ENCODE data around the gene PRIM2.
"Not testable (repeated sequence)": the region's sequence is repeated elsewhere in the genome, so short reads cannot be mapped to it uniquely, and the experiment has no call there.

Gene PRIM2

DNA sequence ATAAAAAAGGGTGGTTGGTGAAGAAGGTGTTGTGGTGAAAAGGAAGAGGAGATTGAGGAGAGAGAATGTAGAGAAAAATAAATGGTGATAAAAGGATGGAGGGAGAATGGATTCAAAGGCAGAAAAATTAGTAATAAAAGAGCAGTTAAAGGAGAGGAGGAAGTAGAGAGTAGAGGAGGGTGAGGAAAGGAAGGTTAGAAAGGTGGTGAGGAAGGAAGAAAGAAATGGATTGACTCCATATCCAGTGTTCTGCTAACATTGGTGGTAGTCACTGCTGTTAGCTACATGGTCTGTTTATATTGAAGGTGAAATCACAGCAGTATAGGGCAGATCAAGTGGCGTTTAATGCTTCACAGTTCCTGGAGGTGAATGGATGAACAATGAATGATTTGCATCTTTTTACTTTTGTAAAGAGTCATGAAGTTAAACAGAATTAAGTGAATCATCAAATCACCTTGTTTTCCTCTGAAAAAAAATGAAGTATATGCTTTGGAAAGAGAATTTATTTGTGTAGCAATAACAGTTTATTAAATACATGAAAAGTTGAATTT is 154.0 kb downstream of the PRIM2 start:
- not testable (repeated sequence) for ATAC-seq

DNA sequence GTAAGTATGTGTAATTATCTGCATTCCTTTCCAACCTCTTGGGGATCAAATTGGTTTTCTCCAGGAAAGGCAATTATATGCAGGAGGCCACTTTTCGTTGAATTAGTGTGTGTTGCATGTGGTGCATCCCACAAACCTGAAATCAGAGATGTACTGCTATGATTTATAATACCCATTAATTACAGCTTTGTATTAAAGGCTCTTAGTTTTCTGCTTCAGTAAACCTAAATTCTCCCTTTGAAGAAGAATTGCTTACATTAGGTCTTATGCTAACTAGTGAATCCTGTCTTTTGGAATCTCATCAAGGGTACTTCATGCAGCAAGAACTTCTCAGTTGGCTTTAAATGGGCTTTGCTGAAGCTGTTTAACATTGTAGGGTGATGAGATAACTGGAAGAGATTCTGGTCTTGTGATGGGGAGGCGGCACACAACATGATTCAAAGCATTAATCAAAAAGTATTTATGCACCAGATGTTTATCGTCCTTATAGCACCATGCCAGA is 155.5 kb downstream of the PRIM2 start:
- peak; percentile 80 for ATAC-seq
- TF ChIP-seq, protein P1, sequence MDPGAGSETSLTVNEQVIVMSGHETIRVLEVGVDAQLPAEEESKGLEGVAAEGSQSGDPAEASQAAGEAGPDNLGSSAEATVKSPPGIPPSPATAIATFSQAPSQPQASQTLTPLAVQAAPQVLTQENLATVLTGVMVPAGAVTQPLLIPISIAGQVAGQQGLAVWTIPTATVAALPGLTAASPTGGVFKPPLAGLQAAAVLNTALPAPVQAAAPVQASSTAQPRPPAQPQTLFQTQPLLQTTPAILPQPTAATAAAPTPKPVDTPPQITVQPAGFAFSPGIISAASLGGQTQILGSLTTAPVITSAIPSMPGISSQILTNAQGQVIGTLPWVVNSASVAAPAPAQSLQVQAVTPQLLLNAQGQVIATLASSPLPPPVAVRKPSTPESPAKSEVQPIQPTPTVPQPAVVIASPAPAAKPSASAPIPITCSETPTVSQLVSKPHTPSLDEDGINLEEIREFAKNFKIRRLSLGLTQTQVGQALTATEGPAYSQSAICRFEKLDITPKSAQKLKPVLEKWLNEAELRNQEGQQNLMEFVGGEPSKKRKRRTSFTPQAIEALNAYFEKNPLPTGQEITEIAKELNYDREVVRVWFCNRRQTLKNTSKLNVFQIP (CRISPR knock-in tag; IDR thresholded peaks at IDR 0.05; ENCODE audit: borderline replicate concordance, low read depth), result peak; percentile 19; the same call in 1 of the 2 replicates
- peak; percentile 86 for TF ChIP-seq ISL1 (CRISPR knock-in tag; IDR thresholded peaks at IDR 0.05)
- TF ChIP-seq, protein P2, sequence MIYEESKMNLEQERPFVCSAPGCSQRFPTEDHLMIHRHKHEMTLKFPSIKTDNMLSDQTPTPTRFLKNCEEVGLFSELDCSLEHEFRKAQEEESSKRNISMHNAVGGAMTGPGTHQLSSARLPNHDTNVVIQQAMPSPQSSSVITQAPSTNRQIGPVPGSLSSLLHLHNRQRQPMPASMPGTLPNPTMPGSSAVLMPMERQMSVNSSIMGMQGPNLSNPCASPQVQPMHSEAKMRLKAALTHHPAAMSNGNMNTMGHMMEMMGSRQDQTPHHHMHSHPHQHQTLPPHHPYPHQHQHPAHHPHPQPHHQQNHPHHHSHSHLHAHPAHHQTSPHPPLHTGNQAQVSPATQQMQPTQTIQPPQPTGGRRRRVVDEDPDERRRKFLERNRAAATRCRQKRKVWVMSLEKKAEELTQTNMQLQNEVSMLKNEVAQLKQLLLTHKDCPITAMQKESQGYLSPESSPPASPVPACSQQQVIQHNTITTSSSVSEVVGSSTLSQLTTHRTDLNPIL (CRISPR knock-in tag; IDR thresholded peaks at IDR 0.05; ENCODE audit: low read depth), result peak; percentile 82

DNA sequence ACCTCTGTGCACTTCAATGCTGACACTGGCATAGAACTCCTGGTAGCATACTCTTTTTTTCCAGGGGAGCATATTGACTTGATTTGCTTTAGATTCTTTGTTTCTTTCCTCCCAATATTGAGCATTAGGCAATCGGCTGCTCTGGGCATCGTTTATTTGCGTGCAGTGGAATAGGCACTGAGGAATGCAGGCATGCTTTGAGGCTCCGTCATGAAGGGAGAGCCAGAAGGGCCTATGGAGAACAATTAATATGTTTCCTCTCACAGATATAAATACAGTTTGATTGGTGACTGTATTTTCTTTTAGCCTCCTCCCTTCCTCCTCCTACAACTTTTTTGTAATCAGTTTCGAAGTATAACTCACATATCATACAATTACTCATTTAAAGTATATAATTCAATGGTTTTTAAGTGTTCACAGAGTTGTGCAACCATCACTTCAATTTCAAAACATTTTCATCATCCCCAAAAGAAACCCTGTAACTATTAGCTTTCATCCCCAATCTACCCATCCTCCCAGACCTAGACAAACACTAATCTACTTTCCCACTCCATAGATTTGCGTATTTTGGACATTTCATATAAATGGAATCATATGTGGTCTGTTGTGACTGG is 157.5 kb downstream of the PRIM2 start:
- peak; percentile 78 for ATAC-seq

DNA sequence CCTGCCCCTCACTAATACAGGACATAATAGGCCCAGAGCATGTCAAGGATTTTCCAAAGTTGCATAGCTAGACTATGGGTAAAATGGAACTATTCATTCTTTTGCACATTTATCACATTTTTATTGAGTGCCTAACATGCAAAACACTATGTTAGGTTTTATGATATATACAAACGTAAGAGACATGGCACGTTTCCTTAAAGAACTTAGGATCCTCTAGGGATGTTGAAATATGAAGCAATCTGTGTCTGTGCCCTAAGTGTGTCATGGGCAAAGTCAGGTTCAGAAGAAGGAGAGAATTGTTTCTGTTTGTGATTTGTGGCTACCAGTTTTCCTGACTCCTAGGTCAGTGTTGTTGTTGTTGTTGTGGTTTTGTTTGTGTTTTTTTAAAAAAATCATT is 158.2 kb downstream of the PRIM2 start:
- not testable (repeated sequence) for ATAC-seq

DNA sequence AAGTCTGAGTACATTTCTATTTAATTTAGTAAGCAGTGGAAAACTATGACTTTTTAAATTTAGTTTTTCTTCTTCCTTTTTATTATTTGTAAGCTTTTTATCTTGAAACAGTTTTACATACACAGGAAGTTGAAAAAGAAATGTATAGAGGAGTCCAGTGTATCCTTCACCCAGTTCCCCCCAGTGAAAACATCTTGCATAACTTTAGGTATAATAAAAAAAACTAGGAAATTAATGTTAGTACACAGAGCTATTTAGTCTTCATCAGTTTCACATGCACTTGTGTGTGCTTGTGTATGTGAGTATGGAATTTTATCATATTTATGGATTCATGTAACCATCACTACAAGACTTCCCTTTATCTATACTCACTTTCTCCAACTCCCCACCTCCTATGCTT is 162.8 kb downstream of the PRIM2 start:
- not testable (repeated sequence) for ATAC-seq

DNA sequence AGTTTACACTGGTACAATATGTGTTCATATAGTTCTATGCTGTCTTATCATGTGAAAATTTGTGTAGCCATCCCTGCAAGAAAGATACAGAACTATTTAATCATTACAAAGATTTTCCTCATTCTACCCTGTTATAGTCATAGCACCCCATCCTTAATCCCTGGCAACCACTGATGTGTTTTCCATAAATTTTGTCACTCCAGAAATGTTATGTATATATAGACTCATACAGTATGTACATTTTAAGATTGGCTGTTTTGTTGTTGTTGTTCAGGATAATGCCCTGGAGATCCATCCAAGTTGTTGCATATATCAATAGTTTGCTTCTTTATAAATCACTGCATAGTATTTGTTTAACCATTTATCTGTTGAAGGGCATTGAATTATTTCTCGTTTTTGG is 163.7 kb downstream of the PRIM2 start:
- ATAC-seq, result not testable (repeated sequence)

DNA sequence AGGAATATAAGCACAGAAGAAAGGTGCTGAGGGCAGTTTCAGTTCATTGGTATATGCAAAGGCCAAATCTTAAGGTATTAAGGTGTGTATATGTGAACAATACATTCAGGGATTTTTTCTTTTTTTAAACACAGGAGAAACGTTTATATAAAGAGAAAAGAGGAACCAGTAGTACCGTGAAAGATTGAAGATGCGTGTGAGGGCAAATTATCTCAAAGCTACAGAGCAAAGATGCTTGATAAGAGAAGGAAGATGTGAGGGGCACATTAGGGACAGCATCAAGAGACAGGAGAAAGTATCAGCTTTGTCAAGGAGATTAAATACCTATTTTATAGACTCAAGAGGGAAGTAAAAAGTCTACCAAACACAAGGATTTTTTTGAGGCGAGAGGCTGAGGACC is 165.0 kb downstream of the PRIM2 start:
- ATAC-seq, result not testable (repeated sequence)

DNA sequence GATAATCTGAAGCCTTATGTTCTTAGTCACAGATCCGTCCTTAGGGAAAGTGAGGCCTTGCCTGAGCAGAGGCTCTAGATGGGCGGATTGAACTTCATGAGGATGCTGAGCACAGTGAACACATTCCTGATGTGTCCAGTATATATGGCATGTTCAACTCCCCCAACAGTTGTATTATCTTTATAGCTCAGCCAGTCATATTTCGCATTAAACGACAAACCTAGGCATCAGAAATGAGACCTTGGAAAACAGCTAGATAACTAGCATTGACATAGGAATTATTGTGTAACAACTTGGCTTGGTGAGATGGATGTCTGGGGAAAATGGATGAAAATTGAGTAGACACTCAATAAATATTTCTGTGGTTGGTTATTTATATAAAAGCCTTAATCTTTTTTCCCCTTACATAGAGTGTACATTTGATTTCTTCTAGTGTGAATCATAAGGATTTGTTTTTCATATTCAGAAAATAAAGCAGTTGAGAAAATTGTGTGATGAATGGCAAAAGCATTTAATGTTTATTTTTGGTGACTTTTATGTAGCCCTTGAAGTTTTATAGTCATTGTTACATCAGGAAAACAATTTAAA is 169.2 kb downstream of the PRIM2 start:
- ATAC-seq, result not testable (repeated sequence)

DNA sequence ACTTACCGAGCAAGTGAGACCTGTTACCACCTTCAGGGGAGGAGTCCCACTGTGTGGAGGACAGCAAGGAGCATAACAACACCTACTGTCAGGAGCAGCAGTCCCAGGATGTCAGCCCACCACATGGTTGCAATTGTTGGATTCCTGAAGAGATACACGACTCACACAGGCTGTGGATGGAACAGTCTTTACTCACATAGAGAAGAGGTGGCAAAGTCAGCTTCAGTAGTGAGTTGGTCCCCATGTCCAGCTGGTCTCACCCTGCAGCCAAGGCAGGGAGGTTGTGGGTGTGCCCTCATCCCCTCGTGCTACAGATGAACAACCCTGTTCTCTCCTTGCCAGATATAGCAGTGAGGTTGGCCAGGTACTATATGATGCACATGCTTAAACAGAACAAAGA is 171.1 kb downstream of the PRIM2 start:
- ATAC-seq, result peak; percentile 19; the same call in 2 of the 3 replicates

DNA sequence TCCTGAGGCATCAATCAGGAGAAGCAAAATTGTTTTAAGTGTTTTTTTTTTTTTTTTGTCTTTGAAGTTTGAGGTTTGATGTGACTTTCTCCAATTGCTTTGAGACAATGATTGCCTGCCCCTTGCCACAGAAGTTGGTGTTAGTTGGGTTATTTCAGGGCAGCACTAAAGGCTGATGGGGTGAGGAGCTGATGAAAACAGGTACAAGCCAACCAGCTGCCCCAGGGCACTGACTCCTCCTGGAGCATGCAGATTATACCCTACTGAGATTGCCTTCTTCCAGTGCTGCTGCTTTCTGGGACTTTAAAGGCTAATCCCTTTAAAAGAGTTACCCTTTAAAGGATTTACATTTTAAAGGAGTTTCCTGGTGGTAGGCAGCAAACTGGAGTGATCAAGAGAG is 172.5 kb downstream of the PRIM2 start:
- not testable (repeated sequence) for ATAC-seq

DNA sequence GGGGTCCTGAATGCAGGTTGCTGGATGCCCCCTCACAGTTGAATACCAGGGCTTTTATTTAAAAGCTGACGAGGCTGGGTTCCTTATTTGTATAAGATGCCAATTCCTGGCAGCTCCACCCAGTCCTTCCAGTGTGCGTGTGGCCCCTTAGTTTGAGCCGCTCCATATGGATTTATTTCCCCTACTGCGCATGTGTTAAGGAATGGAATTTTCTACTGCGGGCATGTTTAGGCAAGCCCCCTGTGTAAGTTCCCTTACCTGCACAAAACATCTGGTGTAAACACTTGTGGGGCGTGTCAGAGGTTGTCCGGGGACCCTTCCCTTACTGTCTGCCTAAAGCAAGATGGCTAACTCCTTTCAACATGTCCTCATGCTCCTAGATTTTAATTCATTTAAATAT is 174.4 kb downstream of the PRIM2 start:
- not testable (repeated sequence) for ATAC-seq

DNA sequence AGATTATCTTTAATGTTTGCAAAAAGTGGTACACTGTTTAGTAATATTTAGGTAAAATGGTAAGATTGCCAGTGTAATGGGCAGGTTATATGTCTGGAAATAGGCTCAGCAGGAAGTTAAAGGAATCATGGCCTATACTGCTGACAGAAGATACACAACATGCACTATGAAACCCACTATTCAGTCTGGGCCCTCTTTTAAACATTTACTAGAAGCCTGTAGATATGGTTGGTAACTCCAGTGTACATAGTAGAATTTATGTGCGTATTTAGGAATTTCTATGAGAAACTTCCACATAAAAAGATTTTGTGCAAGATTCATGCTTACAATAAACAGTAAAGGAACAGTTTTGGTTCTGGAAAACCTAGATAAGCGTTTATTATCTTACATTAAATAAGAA is 178.8 kb downstream of the PRIM2 start:
- not testable (repeated sequence) for ATAC-seq

DNA sequence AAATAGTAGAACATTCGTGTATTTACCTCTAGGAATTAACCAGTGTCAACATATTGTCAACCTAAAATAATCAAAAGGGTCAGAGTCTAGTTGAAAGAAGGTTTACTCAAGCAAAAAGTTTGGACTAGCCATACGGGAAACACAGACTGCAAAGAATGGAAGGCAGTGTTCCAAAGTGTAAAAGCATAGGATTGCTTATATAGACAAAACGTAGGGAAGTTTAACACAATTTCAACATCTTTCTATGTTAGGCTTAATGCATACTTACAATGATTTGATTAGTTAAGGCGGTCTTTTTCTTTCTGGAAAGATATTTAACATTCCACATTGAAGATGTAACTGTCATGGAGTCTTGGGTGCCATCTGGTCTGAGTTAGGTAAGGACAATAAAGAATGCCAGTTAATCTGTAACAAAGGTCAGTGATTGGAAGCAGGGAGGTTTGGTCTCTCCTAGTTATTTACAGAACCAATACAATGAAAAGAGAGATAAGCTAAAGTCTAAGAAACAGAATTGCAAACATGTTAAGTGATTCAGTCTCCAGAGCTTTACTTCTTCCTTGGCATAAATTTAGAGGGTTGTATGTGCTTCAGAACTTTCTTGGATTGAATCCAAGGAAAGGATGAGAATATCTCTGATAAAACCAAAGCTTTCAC is 183.1 kb downstream of the PRIM2 start:
- 0 out of 2 replicates have a peak, but pooled peaks have one; percentile 14 for TF ChIP-seq TCF4 (CRISPR knock-in tag; IDR thresholded peaks at IDR 0.05; ENCODE audit: borderline replicate concordance)
- TF ChIP-seq, protein P3, sequence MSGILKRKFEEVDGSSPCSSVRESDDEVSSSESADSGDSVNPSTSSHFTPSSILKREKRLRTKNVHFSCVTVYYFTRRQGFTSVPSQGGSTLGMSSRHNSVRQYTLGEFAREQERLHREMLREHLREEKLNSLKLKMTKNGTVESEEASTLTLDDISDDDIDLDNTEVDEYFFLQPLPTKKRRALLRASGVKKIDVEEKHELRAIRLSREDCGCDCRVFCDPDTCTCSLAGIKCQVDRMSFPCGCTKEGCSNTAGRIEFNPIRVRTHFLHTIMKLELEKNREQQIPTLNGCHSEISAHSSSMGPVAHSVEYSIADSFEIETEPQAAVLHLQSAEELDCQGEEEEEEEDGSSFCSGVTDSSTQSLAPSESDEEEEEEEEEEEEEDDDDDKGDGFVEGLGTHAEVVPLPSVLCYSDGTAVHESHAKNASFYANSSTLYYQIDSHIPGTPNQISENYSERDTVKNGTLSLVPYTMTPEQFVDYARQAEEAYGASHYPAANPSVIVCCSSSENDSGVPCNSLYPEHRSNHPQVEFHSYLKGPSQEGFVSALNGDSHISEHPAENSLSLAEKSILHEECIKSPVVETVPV (CRISPR knock-in tag; IDR thresholded peaks at IDR 0.05), result peak; percentile 42; the same call in 1 of the 2 replicates
- TF ChIP-seq, protein P2 (CRISPR knock-in tag; IDR thresholded peaks at IDR 0.05; ENCODE audit: low read depth), result peak; percentile 87
- peak; percentile 85 for TF ChIP-seq ISL1 (CRISPR knock-in tag; IDR thresholded peaks at IDR 0.05)
- peak; percentile 89 for ATAC-seq

DNA sequence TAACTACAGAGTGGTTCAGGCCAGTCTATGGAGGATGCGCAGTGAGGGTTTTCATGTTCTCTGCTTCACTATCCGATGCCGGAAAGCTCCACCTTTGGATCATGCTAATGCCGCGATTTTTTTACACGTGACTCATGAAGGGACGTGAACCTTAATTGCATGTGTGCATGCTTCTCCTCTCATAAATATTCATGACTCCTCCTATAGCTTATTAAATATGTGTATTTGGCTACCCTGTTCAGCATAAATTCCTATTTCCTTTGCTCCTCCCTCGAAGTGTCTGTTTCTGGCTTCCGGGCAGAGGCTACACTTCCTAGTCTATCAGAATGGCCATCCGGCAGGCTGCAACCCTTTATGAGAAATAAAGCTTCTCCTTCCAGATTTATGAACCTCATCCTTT is 185.0 kb downstream of the PRIM2 start:
- not testable (repeated sequence) for ATAC-seq

DNA sequence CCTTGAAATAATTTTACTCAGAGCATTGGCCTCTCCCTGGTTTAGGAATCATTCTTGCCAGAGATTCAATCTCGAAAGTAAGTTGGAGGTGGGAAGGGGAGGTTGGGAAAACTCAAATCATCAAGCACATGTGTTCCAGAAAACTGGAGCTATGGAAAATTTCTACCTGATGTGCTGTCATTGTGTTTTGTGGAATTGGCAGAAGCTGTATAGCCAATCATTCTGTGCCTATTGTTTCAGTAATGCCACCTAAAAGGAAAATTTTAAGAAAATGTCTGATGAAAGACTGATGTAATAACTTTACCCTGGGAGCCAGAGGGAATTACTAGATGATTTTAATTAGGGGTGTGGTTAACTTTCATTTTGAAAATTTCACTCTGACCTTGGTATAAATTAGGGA is 187.8 kb downstream of the PRIM2 start:
- ATAC-seq, result not testable (repeated sequence)

DNA sequence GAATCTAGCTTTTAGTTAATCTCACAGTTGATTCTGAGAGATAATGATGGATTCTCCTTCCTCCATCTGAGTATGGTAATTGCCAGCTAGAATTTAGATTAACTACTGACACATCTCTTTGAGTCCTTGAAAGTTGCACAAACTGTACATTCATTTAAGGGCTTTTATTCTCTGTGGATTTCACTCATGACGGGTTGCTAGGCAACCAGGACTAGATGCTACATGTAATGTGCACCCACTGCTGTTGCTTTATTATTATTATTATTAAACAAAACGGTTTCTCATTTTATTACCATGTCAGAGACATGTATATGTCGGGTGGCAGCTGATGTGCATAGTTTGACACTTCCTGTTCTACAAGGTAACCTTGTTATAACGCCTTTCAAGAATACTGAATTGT is 193.0 kb downstream of the PRIM2 start:
- ATAC-seq, result not testable (repeated sequence)
